ENCODE results near the gene OTUB1. TPM values are rescaled to one million over a fixed set of nuclear protein-coding genes. Genes with fewer than 3 reads are reported as not detected.

OTUB1 gene
- total RNA-seq, 1 experiment from 2014 or later: 56.0 TPM

GRCh38 chr11:64027651-64028397 is 41.6 kb downstream of the OTUB1 start:
- no peaks in the 10 kb centered on the region for H3K9me3 Mint-ChIP-seq (ENCODE audit: unreplicated experiment)
- no TSS peak for BruUV-seq (replicated peaks)
- peaks cover 34% of the 10 kb centered on the region for H3K27me3 Mint-ChIP-seq (ENCODE audit: insufficient read depth, unreplicated experiment)
- TF ChIP-seq CTCF (IDR thresholded peaks at IDR 0.05; ENCODE audit: unreplicated experiment): no peak
- CTCF ChIA-PET: no interaction called here
- no peak overlapping the region for H3K4me3 Mint-ChIP-seq (ENCODE audit: unreplicated experiment)
- DNase-seq (ENCODE audit: unreplicated experiment): no peak
- intact Hi-C loops (cut with micrococcal nuclease): no loop called here
- no peak overlapping the region for H3K27ac Mint-ChIP-seq (ENCODE audit: low read depth, unreplicated experiment)
- POLR2A ChIA-PET: no interaction called here
- H3K36me3 Mint-ChIP-seq (ENCODE audit: insufficient read depth, unreplicated experiment): no peaks in the 10 kb centered on the region
- H3K4me1 Mint-ChIP-seq (ENCODE audit: insufficient read depth, unreplicated experiment): no peaks in the 10 kb centered on the region

- Mint-ChIP-seq H3K27me3 (ENCODE audit: insufficient read depth, unreplicated experiment) (peaks cover 39% of the 10 kb centered on the region), H3K4me3 (ENCODE audit: unreplicated experiment) (no peak overlapping the region), H3K36me3 (ENCODE audit: insufficient read depth, unreplicated experiment) (no peaks in the 10 kb centered on the region), H3K9me3 (ENCODE audit: unreplicated experiment) (no peaks in the 10 kb centered on the region), H3K27ac (ENCODE audit: low read depth, unreplicated experiment) (no peak overlapping the region), H3K4me1 (ENCODE audit: insufficient read depth, unreplicated experiment) (no peaks in the 10 kb centered on the region)
- ChIA-PET CTCF (no interaction called here), POLR2A (no interaction called here)
- BruUV-seq (replicated peaks): no TSS peak
- no peak for DNase-seq (ENCODE audit: unreplicated experiment)
- intact Hi-C loops (cut with micrococcal nuclease): no loop called here
- no peak for TF ChIP-seq CTCF (IDR thresholded peaks at IDR 0.05; ENCODE audit: unreplicated experiment)
Observed at GRCh38 chr11:64028398-64029115, 42.3 kb downstream of the OTUB1 start.

- Mint-ChIP-seq H3K27me3 (ENCODE audit: insufficient read depth, unreplicated experiment) (peaks cover 50% of the 10 kb centered on the region), H3K4me1 (ENCODE audit: insufficient read depth, unreplicated experiment) (no peaks in the 10 kb centered on the region), H3K4me3 (ENCODE audit: unreplicated experiment) (no peak overlapping the region), H3K27ac (ENCODE audit: low read depth, unreplicated experiment) (no peak overlapping the region), H3K9me3 (ENCODE audit: unreplicated experiment) (no peaks in the 10 kb centered on the region), H3K36me3 (ENCODE audit: insufficient read depth, unreplicated experiment) (no peaks in the 10 kb centered on the region)
- CTCF ChIA-PET: interaction anchor here (0.7 kb wide), 1 partner anchor 25 kb away, joined by 4 read pairs; no protein-coding TSS in a partner anchor
- TF ChIP-seq CTCF (IDR thresholded peaks at IDR 0.05; ENCODE audit: unreplicated experiment): no peak
- POLR2A ChIA-PET: interaction anchor here (0.7 to 1.2 kb wide), 2 partner anchors 9 to 10 kb away, joined by 4 to 5 read pairs; no protein-coding TSS in a partner anchor
- no peak for DNase-seq (ENCODE audit: unreplicated experiment)
- intact Hi-C loops (cut with micrococcal nuclease): no loop called here
- BruUV-seq (replicated peaks): no TSS peak
Observed at GRCh38 chr11:64029773-64030172, 43.5 kb downstream of the OTUB1 start.

GRCh38 chr11:64031001-64031400 is 44.8 kb downstream of the OTUB1 start:
- Mint-ChIP-seq H3K9me3 (ENCODE audit: unreplicated experiment) (no peaks in the 10 kb centered on the region), H3K4me3 (ENCODE audit: unreplicated experiment) (no peak overlapping the region), H3K4me1 (ENCODE audit: insufficient read depth, unreplicated experiment) (no peaks in the 10 kb centered on the region), H3K27ac (ENCODE audit: low read depth, unreplicated experiment) (no peak overlapping the region), H3K36me3 (ENCODE audit: insufficient read depth, unreplicated experiment) (no peaks in the 10 kb centered on the region), H3K27me3 (ENCODE audit: insufficient read depth, unreplicated experiment) (peaks cover 59% of the 10 kb centered on the region)
- no TSS peak for BruUV-seq (replicated peaks)
- intact Hi-C loops (cut with micrococcal nuclease): no loop called here
- CTCF ChIA-PET: no interaction called here
- POLR2A ChIA-PET: no interaction called here
- DNase-seq (ENCODE audit: unreplicated experiment): no peak
- no peak for TF ChIP-seq CTCF (IDR thresholded peaks at IDR 0.05; ENCODE audit: unreplicated experiment)
